Transverse colon (tissue), 4 donors: ENCODE results near the gene PHYHIPL. TPM values are rescaled to one million over a fixed set of nuclear protein-coding genes. Genes with fewer than 3 reads are reported as not detected.

Experiments
- DNase-seq: peaks from one replicate; pipeline ENCODE4 v3.0.0-alpha.2; 2019
- H3K27ac ChIP-seq, 4 donors: fragments of 200-600 bp; sonication (generic); 2 replicates each; pipeline ENCODE4 v1.5.1; 2016 to 2018; ENCODE audit warnings: inconsistent platforms in 4 of 4
- H3K27me3 ChIP-seq: fragments of 200-600 bp; sonication (generic); 2 replicates; pipeline ENCODE4 v1.5.1; 2017; ENCODE audit warnings: inconsistent platforms
- H3K36me3 ChIP-seq, 4 donors: fragments of 200-600 bp; sonication (generic); 2 replicates each; pipeline ENCODE4 v1.5.1; 2017 to 2019; ENCODE audit warnings: inconsistent platforms in 4 of 4
- H3K4me1 ChIP-seq, 4 donors: fragments of 200-600 bp; sonication (generic); 2 replicates each; pipeline ENCODE4 v1.5.1; 2017 to 2020; ENCODE audit warnings: inconsistent platforms in 4 of 4
- H3K4me3 ChIP-seq, 4 donors: fragments of 200-600 bp; sonication (generic); 1 replicate in 1 of 4; 2 replicates in 3 of 4; pipeline versions ENCODE4 v1.5.1 to v1.6.1; 2017 to 2019; ENCODE audit warnings: inconsistent platforms in 4 of 4
- H3K9me3 ChIP-seq, 2 donors: fragments of 200-600 bp; sonication (generic); 2 replicates each; pipeline ENCODE4 v1.5.1; 2017 to 2019; ENCODE audit warnings: inconsistent platforms in 2 of 2
- EP300 ChIP-seq: sonication (generic); formaldehyde crosslinking; IDR thresholded peaks from one replicate; pipeline ENCODE4 v1.6.1; 2017; ENCODE audit warnings: antibody characterized with exemption, low read depth
- POLR2A ChIP-seq: fragments of 450-650 bp; IDR thresholded peaks from one replicate; pipeline ENCODE4 v1.6.1; 2016; ENCODE audit warnings: antibody characterized with exemption, mild to moderate bottlenecking, moderate library complexity
- POLR2AphosphoS5 ChIP-seq, 3 donors: sonication (generic); formaldehyde crosslinking; IDR thresholded peaks; one replicate each; pipeline ENCODE4 v1.6.1; 2016; ENCODE audit warnings: antibody characterized with exemption in 3 of 3
- WGBS, 2 donors: methylation state at CpG; one replicate each; pipeline ENCODE4 v1.1.5; 2018; ENCODE audit warnings: low coverage in 1 of 2; 5-methylcytosine and 5-hydroxymethylcytosine counted together
- in situ Hi-C, 4 donors: fragments of 200-750 bp; cut with MboI; loops; one replicate each; pipeline versions ENCODE4 v1.15.0 to v1.15.1; 2017; ENCODE audit warnings: low sequenced_read_pairs in 3 of 4, low pct_ligation_motif_present in 1 of 4, low pct_unique_long_range_greater_than_20kb in 1 of 4
- intact Hi-C: fragments of 100-400 bp; cut with DNase I; formaldehyde crosslinking; loops from one replicate; pipeline ENCODE4 v1.15.1; 2023; ENCODE audit warnings: low total_unique reads
- total RNA-seq, 4 donors: library from RNA; depleted of rRNA; stranded (reverse); fragments of >200 nt; gene quantifications; one replicate each; pipeline ENCODE4 v1.1.0, GENCODE V29; 2016
- TF ChIP-seq, protein P1 (sequence below), 5 experiments: fragments of 200-600 bp in 3 of 5; fragments of 450-650 bp in 2 of 5; sonication (generic) in 3 of 5; IDR thresholded peaks; 1 replicate in 2 of 5; 2 replicates in 3 of 5; pipeline ENCODE4 v1.5.1; 2016 to 2017; ENCODE audit warnings: antibody characterized with exemption in 5 of 5, inconsistent platforms in 3 of 5, mild to moderate bottlenecking in 2 of 5, moderate library complexity in 1 of 5

PHYHIPL gene
- total RNA-seq, 4 donors from 2014 or later, result 0.27 to 0.48 TPM; not detected in 2

DNA sequence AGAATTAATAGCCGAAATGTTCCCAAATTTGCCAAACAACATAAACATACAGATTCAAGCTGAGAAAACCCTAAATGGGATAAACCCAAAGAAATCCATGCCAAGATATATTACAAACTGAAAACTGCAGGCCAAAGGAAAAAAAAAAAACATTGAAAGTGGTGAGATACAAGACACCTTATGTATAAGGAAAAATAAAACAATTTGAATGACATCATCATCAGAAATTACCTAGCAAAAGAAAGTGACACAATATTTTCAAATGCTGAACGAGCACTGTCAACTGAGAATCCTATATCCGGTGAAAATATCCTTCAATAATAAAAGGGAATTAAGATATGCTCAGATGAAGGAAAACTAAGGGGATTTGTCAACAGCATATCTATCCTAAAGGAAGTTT lies 66.5 kb downstream of the PHYHIPL start:
- intact Hi-C loops, result loop anchor here (10.0 kb wide), 1 partner anchor 382 kb away; no protein-coding TSS in a partner anchor
- no peak for DNase-seq
- Histone ChIP-seq H3K27me3 (no peaks in the 10 kb centered on the region), H3K9me3 (no peaks in the 10 kb centered on the region), H3K4me1 (no peaks in the 10 kb centered on the region), H3K36me3 (no peaks in the 10 kb centered on the region), H3K27ac (no peak overlapping the region), H3K4me3 (no peak overlapping the region)
- in situ Hi-C loops, result loop anchor here (10.0 to 25.0 kb wide), 8 partner anchors 344 to 794 kb away; no protein-coding TSS in a partner anchor
- no peak for TF ChIP-seq POLR2A
- no peak for TF ChIP-seq POLR2AphosphoS5 (IDR thresholded peaks at IDR 0.05)
- TF ChIP-seq, protein P1, sequence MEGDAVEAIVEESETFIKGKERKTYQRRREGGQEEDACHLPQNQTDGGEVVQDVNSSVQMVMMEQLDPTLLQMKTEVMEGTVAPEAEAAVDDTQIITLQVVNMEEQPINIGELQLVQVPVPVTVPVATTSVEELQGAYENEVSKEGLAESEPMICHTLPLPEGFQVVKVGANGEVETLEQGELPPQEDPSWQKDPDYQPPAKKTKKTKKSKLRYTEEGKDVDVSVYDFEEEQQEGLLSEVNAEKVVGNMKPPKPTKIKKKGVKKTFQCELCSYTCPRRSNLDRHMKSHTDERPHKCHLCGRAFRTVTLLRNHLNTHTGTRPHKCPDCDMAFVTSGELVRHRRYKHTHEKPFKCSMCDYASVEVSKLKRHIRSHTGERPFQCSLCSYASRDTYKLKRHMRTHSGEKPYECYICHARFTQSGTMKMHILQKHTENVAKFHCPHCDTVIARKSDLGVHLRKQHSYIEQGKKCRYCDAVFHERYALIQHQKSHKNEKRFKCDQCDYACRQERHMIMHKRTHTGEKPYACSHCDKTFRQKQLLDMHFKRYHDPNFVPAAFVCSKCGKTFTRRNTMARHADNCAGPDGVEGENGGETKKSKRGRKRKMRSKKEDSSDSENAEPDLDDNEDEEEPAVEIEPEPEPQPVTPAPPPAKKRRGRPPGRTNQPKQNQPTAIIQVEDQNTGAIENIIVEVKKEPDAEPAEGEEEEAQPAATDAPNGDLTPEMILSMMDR (IDR thresholded peaks at IDR 0.05), result no peak
- no peak for TF ChIP-seq EP300
- WGBS, 2 donors, result 87 to 91% methylated on average over 3 of the region's 3 CpGs

DNA sequence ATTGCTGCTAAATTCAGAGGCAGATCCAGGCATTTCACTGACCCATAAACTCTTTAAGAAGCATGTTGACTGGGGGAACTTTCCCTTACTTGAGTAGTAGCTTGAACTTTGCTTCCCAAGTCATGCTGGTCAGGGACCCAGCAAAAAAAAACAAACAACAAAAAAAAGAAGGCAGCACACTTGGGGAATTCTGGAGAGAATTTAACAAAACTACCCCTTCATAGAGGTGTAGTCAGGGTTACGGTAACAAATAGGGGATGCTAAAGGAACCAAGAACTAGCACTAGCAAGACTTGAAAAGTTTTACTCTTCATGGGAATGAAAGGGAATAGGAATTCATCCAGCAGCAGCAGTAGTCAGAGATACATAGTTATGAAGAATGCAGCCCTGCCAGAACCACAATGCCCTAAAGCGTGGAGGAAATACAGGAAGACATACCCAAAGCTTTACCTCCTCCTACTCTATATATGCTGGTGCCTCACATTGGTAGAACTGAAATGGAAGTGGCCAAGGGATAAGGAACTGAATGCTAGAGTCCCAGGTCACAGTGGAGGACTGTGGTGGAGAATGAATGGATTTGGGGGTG lies 67.3 kb downstream of the PHYHIPL start:
- WGBS, 2 donors, result 70 to 91% methylated on average over 2 of the region's 2 CpGs
- no peak overlapping the region for H3K27ac ChIP-seq
- in situ Hi-C loops, result loop anchor here (10.0 to 25.0 kb wide), 8 partner anchors 344 to 794 kb away; no protein-coding TSS in a partner anchor
- H3K4me1 ChIP-seq, result no peaks in the 10 kb centered on the region
- H3K36me3 ChIP-seq, result no peaks in the 10 kb centered on the region
- no peaks in the 10 kb centered on the region for H3K27me3 ChIP-seq
- H3K4me3 ChIP-seq, result no peak overlapping the region
- no peak for DNase-seq
- TF ChIP-seq, protein P1 (IDR thresholded peaks at IDR 0.05), result no peak
- no peak for TF ChIP-seq EP300
- no peak for TF ChIP-seq POLR2A
- TF ChIP-seq POLR2AphosphoS5 (IDR thresholded peaks at IDR 0.05), result no peak
- no peaks in the 10 kb centered on the region for H3K9me3 ChIP-seq
- intact Hi-C loops, result loop anchor here (10.0 kb wide), 1 partner anchor 381 kb away; no protein-coding TSS in a partner anchor

DNA sequence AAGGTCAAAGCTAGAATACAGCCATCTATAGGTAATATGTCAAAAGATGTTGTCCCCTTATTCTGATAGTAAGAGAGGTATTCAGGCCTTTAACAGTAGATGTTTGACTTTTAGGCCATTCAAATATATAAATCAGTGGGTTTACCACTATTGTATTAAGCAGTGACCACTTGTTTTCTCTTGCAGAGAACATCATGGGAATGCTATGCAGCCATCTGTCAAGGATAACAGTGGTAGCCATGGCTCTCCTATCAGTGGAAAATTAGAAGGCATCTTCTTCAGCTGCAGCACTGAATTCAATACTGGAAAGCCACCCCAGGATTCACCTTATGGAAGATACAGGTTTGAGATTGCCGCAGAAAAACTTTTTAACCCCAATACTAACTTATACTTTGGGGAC lies 68.4 kb downstream of the PHYHIPL start:
- in situ Hi-C loops, result loop anchor here (10.0 to 25.0 kb wide), 8 partner anchors 342 to 792 kb away; no protein-coding TSS in a partner anchor
- no peak overlapping the region for H3K4me3 ChIP-seq
- H3K27me3 ChIP-seq, result no peaks in the 10 kb centered on the region
- no peaks in the 10 kb centered on the region for H3K9me3 ChIP-seq
- DNase-seq, result no peak
- 93 to 100% methylated on average over 1 of the region's 1 CpG for whole genome bisulfite sequencing, 2 donors
- H3K4me1 ChIP-seq, result no peaks in the 10 kb centered on the region
- H3K27ac ChIP-seq, result no peak overlapping the region
- no peaks in the 10 kb centered on the region for H3K36me3 ChIP-seq
- TF ChIP-seq EP300 (no peak), POLR2A (no peak), POLR2AphosphoS5 (IDR thresholded peaks at IDR 0.05) (no peak)
- TF ChIP-seq, protein P1 (IDR thresholded peaks at IDR 0.05), result no peak
- intact Hi-C loops, result loop anchor here (10.0 kb wide), 1 partner anchor 380 kb away; no protein-coding TSS in a partner anchor

DNA sequence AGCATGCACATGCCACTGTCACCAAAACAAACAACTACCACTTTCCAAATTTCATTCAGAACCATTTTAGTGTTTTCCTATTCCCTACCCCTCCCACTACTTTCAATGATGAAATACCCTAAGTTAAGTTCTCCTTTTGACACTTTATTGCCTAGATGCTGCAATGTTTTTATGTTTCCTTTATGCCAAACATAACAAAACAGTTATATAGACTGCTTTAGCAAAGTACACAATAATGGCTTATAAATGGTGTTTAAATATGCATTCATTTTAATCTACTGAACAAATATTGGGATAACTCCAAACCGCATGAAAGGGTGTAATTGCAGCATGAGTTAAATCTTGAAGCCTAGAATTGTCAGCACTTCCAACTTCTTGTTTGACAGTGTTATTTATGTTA lies 69.2 kb downstream of the PHYHIPL start:
- Histone ChIP-seq H3K4me3 (no peak overlapping the region), H3K9me3 (no peaks in the 10 kb centered on the region), H3K27me3 (no peaks in the 10 kb centered on the region), H3K4me1 (no peaks in the 10 kb centered on the region), H3K36me3 (no peaks in the 10 kb centered on the region), H3K27ac (no peak overlapping the region)
- in situ Hi-C loops, result loop anchor here (10.0 to 25.0 kb wide), 8 partner anchors 342 to 792 kb away; no protein-coding TSS in a partner anchor
- intact Hi-C loops, result loop anchor here (10.0 kb wide), 1 partner anchor 379 kb away; no protein-coding TSS in a partner anchor
- 68 to 86% methylated on average over 1 of the region's 1 CpG for WGBS, 2 donors
- DNase-seq, result no peak
- TF ChIP-seq, protein P1 (IDR thresholded peaks at IDR 0.05), result no peak
- TF ChIP-seq EP300 (no peak), POLR2AphosphoS5 (IDR thresholded peaks at IDR 0.05) (no peak), POLR2A (no peak)
